ENCODE data around the gene CHD2. TPM values are rescaled to one million over a fixed set of nuclear protein-coding genes. Genes with fewer than 3 reads are reported as not detected.

The CHD2 gene
- total RNA-seq, 1 donor from 2014 or later: 159 TPM

DNA sequence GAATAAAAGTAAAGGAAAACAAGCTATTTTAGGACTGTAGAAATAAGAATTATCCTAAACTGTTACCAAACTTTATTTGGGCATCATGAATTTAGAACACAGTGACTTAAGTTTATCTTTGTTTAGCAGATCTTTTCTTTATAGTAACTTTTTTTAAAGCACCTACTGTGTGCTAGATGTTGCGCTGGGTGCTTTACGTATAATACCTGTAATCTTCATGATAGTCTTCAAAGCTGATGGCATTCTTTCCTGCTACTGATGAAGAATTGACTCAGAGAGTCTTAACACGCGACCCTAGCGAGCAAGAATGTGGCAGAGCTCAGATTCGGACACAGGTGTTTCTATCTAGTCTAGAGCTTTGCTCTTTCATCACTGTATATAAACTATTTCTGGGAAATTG, 53.9 kb downstream of the CHD2 start:
- Mint-ChIP-seq H3K27ac (no peak overlapping the region), H3K4me3 (ENCODE audit: low read depth) (no peak overlapping the region), H3K9me3 (ENCODE audit: low read depth) (peaks cover 12% of the 10 kb centered on the region), H3K4me1 (ENCODE audit: low read depth) (no peaks in the 10 kb centered on the region), H3K27me3 (no peaks in the 10 kb centered on the region), H3K36me3 (ENCODE audit: insufficient read depth) (peaks cover 68% of the 10 kb centered on the region)
- TF ChIP-seq, protein P1, sequence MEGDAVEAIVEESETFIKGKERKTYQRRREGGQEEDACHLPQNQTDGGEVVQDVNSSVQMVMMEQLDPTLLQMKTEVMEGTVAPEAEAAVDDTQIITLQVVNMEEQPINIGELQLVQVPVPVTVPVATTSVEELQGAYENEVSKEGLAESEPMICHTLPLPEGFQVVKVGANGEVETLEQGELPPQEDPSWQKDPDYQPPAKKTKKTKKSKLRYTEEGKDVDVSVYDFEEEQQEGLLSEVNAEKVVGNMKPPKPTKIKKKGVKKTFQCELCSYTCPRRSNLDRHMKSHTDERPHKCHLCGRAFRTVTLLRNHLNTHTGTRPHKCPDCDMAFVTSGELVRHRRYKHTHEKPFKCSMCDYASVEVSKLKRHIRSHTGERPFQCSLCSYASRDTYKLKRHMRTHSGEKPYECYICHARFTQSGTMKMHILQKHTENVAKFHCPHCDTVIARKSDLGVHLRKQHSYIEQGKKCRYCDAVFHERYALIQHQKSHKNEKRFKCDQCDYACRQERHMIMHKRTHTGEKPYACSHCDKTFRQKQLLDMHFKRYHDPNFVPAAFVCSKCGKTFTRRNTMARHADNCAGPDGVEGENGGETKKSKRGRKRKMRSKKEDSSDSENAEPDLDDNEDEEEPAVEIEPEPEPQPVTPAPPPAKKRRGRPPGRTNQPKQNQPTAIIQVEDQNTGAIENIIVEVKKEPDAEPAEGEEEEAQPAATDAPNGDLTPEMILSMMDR (IDR thresholded peaks at IDR 0.05; ENCODE audit: unreplicated experiment): no peak
- no peak for DNase-seq (ENCODE audit: low spot score, unreplicated experiment)

DNA sequence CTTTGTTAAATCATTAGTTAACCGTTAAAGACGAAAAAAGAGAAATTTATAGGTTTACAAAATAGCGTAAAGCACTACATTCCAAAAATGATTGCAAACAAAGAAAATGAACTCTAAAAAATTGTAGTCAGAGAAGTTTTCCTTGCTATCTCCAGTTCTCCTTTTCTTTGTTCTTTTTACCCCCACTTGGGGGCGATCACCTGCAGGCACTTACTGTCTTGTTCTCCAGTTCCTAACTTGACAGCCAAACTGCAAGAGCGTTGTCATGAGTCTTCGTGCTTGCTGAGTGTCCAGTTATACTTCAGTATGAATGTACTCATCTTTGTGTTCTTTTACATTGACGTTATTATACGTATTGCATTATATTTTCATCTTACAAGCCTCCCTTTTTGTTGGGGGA, 54.5 kb downstream of the CHD2 start:
- no peak overlapping the region for H3K4me3 Mint-ChIP-seq (ENCODE audit: low read depth)
- no peaks in the 10 kb centered on the region for H3K4me1 Mint-ChIP-seq (ENCODE audit: low read depth)
- no peak for DNase-seq (ENCODE audit: low spot score, unreplicated experiment)
- H3K27ac Mint-ChIP-seq: no peak overlapping the region
- H3K27me3 Mint-ChIP-seq: no peaks in the 10 kb centered on the region
- TF ChIP-seq, protein P1 (IDR thresholded peaks at IDR 0.05; ENCODE audit: unreplicated experiment): peak; percentile 29
- H3K36me3 Mint-ChIP-seq (ENCODE audit: insufficient read depth): peaks cover 68% of the 10 kb centered on the region
- H3K9me3 Mint-ChIP-seq (ENCODE audit: low read depth): peaks cover 6% of the 10 kb centered on the region

DNA sequence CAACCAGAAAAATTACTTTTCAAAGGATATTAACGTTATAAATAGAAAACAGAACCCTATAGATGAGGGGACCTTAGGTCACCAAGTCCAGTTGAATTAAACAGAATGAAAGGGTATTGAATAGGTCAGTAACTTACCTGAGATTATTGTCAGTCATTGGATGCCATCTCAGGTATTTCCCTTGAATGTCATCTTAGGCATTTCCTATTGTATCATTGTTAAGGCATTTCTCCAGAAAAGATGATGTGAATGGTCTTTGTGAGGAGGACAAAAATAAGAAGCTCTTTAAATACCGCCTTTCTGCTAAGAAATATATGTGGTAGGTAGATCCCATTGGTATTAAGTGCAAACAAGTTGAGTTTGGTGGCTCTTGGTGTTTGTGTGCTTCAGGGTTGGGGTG, 55.6 kb downstream of the CHD2 start:
- Mint-ChIP-seq H3K4me1 (ENCODE audit: low read depth) (no peaks in the 10 kb centered on the region), H3K36me3 (ENCODE audit: insufficient read depth) (peaks cover 64% of the 10 kb centered on the region), H3K4me3 (ENCODE audit: low read depth) (no peak overlapping the region), H3K27ac (peak overlapping the region; percentile 4), H3K9me3 (ENCODE audit: low read depth) (peaks cover 6% of the 10 kb centered on the region), H3K27me3 (no peaks in the 10 kb centered on the region)
- TF ChIP-seq, protein P1 (IDR thresholded peaks at IDR 0.05; ENCODE audit: unreplicated experiment): no peak
- no peak for DNase-seq (ENCODE audit: low spot score, unreplicated experiment)

DNA sequence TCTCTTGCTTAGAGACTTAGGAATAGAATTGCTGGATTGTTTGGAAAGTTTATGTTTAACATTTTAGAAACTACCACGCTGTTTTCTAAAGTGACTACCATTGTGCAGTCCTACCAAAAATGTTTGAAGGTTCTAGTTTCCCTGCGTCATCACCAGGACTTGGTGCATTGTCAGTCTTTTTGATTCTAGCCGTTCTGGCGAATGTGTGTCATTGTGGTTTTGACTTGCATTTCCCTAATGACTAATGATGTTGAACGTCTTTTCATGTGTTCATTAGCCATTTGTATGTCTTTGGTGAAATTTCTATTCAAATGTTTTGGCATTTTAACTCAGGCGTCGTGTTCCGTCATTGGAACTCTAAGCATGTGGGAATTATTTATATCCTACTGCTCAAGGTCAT, 58.0 kb downstream of the CHD2 start:
- Mint-ChIP-seq H3K4me3 (ENCODE audit: low read depth) (no peak overlapping the region), H3K27ac (peak overlapping the region; percentile 14), H3K9me3 (ENCODE audit: low read depth) (peaks cover 12% of the 10 kb centered on the region), H3K4me1 (ENCODE audit: low read depth) (peaks cover 3% of the 10 kb centered on the region), H3K27me3 (no peaks in the 10 kb centered on the region), H3K36me3 (ENCODE audit: insufficient read depth) (peaks cover 74% of the 10 kb centered on the region)
- TF ChIP-seq, protein P1 (IDR thresholded peaks at IDR 0.05; ENCODE audit: unreplicated experiment): no peak
- DNase-seq (ENCODE audit: low spot score, unreplicated experiment): no peak

DNA sequence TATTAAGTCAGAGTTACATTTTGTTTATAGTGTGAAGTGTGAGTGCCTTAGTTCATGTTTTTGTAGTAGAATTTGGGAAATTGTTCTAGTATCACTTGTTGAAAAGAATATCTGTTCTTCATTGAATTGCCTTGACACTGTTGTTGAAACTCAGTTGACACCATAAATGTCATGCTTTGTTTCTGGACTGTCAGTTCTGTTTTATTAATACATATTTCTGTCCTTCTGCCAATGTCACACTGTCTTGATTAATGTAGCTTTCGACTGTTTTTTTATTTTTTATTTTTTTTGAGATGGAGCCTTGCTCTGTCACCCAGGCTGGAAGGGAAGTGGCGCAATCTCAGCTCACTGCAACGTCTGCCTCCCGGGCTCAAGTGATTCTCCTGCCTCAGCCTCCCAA, 59.1 kb downstream of the CHD2 start:
- H3K36me3 Mint-ChIP-seq (ENCODE audit: insufficient read depth): peaks cover 73% of the 10 kb centered on the region
- no peak overlapping the region for H3K4me3 Mint-ChIP-seq (ENCODE audit: low read depth)
- H3K27ac Mint-ChIP-seq: no peak overlapping the region
- TF ChIP-seq, protein P1 (IDR thresholded peaks at IDR 0.05; ENCODE audit: unreplicated experiment): no peak
- no peaks in the 10 kb centered on the region for H3K27me3 Mint-ChIP-seq
- DNase-seq (ENCODE audit: low spot score, unreplicated experiment): no peak
- H3K9me3 Mint-ChIP-seq (ENCODE audit: low read depth): peaks cover 12% of the 10 kb centered on the region
- H3K4me1 Mint-ChIP-seq (ENCODE audit: low read depth): peaks cover 3% of the 10 kb centered on the region
